AG04449 (cell line): ENCODE measurements around the gene TRRAP.
"Not testable (repeated sequence)": the region's sequence is repeated elsewhere in the genome, so short reads cannot be mapped to it uniquely, and the experiment has no call there.

Experiments
- CTCF ChIA-PET: fragments of 350-600 bp; formaldehyde crosslinking; extraction: SDS; loops from one replicate; lab custom pipeline; 2021; ENCODE audit warnings: antibody characterized with exemption; lab: Yijun Ruan, JAX
- POLR2A ChIA-PET: fragments of 400-600, 350-600 bp; formaldehyde crosslinking; extraction: SDS; loops from one replicate; lab custom pipeline; 2020; ENCODE audit warnings: antibody characterized with exemption, inconsistent platforms; lab: Yijun Ruan, JAX
- DNase-seq: peaks from one replicate; pipeline ENCODE4 v3.0.0-alpha.2; 2010; ENCODE audit warnings: low read depth, low spot score
- H3K4me3 ChIP-seq: 2 replicates; pipeline ENCODE4 v1.5.1; 2011; ENCODE audit warnings: low read depth, mild to moderate bottlenecking, control low read depth, low read length
- CTCF ChIP-seq: IDR thresholded peaks from one replicate; pipeline ENCODE4 v1.5.1; 2011; ENCODE audit warnings: mild to moderate bottlenecking, moderate library complexity, low read length, control low read depth, inconsistent platforms; ENCODE audit not compliant: insufficient read depth; ENCODE audit errors: missing control alignments

Gene TRRAP

GRCh38 chr7:98869027-98869596 is 9.2 kb upstream of the TRRAP start:
- ChIA-PET POLR2A (no interaction called here), CTCF (interaction anchor here (0.8 to 2.1 kb wide), 2 partner anchors 9 to 11 kb away, joined by 4 to 8 read pairs; partner anchors contain the start of gene TRRAP)
- no peak for DNase-seq
- H3K4me3 ChIP-seq: peak overlapping the region; percentile 62
- no peak for TF ChIP-seq CTCF

- ChIA-PET CTCF (interaction anchor here (1.3 to 2.1 kb wide), 3 partner anchors 9 to 28 kb away, joined by 6 to 8 read pairs (median 7); partner anchors contain the start of gene TRRAP), POLR2A (interaction anchor here (0.6 kb wide), 1 partner anchor 237 kb away, joined by 3 read pairs; no protein-coding TSS in a partner anchor)
- no peak for DNase-seq
- TF ChIP-seq CTCF: no peak
- H3K4me3 ChIP-seq: peak within 1 kb of the TSS; percentile 62
These were observed 8.7 kb upstream of the TRRAP start, which contains the start of gene TMEM130 for GRCh38 chr7:98869597-98870120. Gene TMEM130 (minus strand): TSS chr7:98870014. CDS start chr7:98869861, 153 bp downstream.

GRCh38 chr7:98870121-98870651 is 8.1 kb upstream of the TRRAP start:
- DNase-seq: no peak
- H3K4me3 ChIP-seq: peak overlapping the region; percentile 62
- TF ChIP-seq CTCF: no peak
- CTCF ChIA-PET: interaction anchor here (1.3 to 2.1 kb wide), 3 partner anchors 8 to 29 kb away, joined by 6 to 8 read pairs (median 7); partner anchors contain the start of gene TRRAP
- POLR2A ChIA-PET: interaction anchor here (0.6 kb wide), 1 partner anchor 236 kb away, joined by 3 read pairs; no protein-coding TSS in a partner anchor

GRCh38 chr7:98870807-98871491 is 7.4 kb upstream of the TRRAP start:
- POLR2A ChIA-PET: no interaction called here
- no peak overlapping the region for H3K4me3 ChIP-seq
- CTCF ChIA-PET: interaction anchor here (0.8 to 4.2 kb wide), 9 partner anchors 7 to 445 kb away, joined by 3 to 30 read pairs (median 6); partner anchors contain the start of gene TRRAP
- no peak for TF ChIP-seq CTCF
- DNase-seq: no peak

- DNase-seq: no peak
- ChIA-PET POLR2A (no interaction called here), CTCF (interaction anchor here (0.6 to 4.2 kb wide), 8 partner anchors 15 to 493 kb away, joined by 3 to 30 read pairs (median 5); no protein-coding TSS in a partner anchor)
- no peak overlapping the region for H3K4me3 ChIP-seq
- peak; percentile 17 for TF ChIP-seq CTCF
These were observed 5.9 kb upstream of the TRRAP start for GRCh38 chr7:98872328-98872924.

GRCh38 chr7:98873610-98874009 is 4.7 kb upstream of the TRRAP start:
- H3K4me3 ChIP-seq, POLR2A ChIA-PET, DNase-seq: not testable (repeated sequence)
- CTCF ChIA-PET: interaction anchor here (0.6 to 4.2 kb wide), 4 partner anchors 11 to 440 kb away, joined by 3 to 30 read pairs (median 6); no protein-coding TSS in a partner anchor
